Prostate gland (tissue), 2 donors: ENCODE measurements around the gene KANK2.

Experiments
- POLR2A ChIP-seq: fragments of 450-650 bp; IDR thresholded peaks from one replicate; pipeline ENCODE4 v1.6.1; 2016; ENCODE audit warnings: antibody characterized with exemption, mild to moderate bottlenecking
- POLR2AphosphoS5 ChIP-seq: sonication (generic); formaldehyde crosslinking; IDR thresholded peaks from one replicate; pipeline ENCODE4 v1.6.1; 2017; ENCODE audit warnings: antibody characterized with exemption
- TF ChIP-seq, protein P1 (sequence below), 4 experiments: fragments of 200-600 bp in 2 of 4; fragments of 450-650 bp in 2 of 4; sonication (generic) in 2 of 4; IDR thresholded peaks; 1 replicate in 3 of 4; 2 replicates in 1 of 4; pipeline ENCODE4 v1.5.1; 2016 to 2019; ENCODE audit warnings: antibody characterized with exemption in 4 of 4, mild to moderate bottlenecking in 2 of 4, moderate library complexity in 2 of 4

GRCh38 chr19:11226716-11227166, 29.4 kb upstream of the KANK2 start:
- TF ChIP-seq, protein P1, sequence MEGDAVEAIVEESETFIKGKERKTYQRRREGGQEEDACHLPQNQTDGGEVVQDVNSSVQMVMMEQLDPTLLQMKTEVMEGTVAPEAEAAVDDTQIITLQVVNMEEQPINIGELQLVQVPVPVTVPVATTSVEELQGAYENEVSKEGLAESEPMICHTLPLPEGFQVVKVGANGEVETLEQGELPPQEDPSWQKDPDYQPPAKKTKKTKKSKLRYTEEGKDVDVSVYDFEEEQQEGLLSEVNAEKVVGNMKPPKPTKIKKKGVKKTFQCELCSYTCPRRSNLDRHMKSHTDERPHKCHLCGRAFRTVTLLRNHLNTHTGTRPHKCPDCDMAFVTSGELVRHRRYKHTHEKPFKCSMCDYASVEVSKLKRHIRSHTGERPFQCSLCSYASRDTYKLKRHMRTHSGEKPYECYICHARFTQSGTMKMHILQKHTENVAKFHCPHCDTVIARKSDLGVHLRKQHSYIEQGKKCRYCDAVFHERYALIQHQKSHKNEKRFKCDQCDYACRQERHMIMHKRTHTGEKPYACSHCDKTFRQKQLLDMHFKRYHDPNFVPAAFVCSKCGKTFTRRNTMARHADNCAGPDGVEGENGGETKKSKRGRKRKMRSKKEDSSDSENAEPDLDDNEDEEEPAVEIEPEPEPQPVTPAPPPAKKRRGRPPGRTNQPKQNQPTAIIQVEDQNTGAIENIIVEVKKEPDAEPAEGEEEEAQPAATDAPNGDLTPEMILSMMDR (IDR thresholded peaks at IDR 0.05): no peak
- no peak for TF ChIP-seq POLR2AphosphoS5
- TF ChIP-seq POLR2A: no peak
